Measurements from ENCODE around the gene AOAH. TPM values are rescaled to one million over a fixed set of nuclear protein-coding genes. Genes with fewer than 3 reads are reported as not detected.

The AOAH gene
- total RNA-seq, 1 donor from 2014 or later: 2.4 TPM

- POLR2A ChIA-PET: no interaction called here
- peak overlapping the region; percentile 45 for H3K4me3 Mint-ChIP-seq
- no peaks in the 10 kb centered on the region for H3K36me3 Mint-ChIP-seq (ENCODE audit: low read depth)
- no peak for TF ChIP-seq CTCF (IDR thresholded peaks at IDR 0.05)
- H3K27ac Mint-ChIP-seq: peak overlapping the region; percentile 84
- intact Hi-C loops (cut with micrococcal nuclease): loop anchor here (1.0 to 2.0 kb wide), 2 partner anchors 18 to 370 kb away; a partner anchor contains a TSS
- H3K4me1 Mint-ChIP-seq: peaks cover 23% of the 10 kb centered on the region
- ATAC-seq (ENCODE audit: low read depth) (no peak), DNase-seq (no peak)
- H3K27me3 Mint-ChIP-seq: no peaks in the 10 kb centered on the region
- CTCF ChIA-PET: interaction anchor here (1.5 kb wide), 1 partner anchor 13 kb away, joined by 3 read pairs; the partner anchor contains the start of gene AOAH
- no peaks in the 10 kb centered on the region for H3K9me3 Mint-ChIP-seq
These were observed 12.6 kb upstream of the AOAH start for GRCh38 chr7:36736899-36737211.

GRCh38 chr7:36736090-36736898, 12.0 kb upstream of the AOAH start:
- no peaks in the 10 kb centered on the region for H3K27me3 Mint-ChIP-seq
- ChIA-PET POLR2A (no interaction called here), CTCF (interaction anchor here (1.5 kb wide), 1 partner anchor 12 kb away, joined by 3 read pairs; the partner anchor contains the start of gene AOAH)
- intact Hi-C loops (cut with micrococcal nuclease): loop anchor here (1.0 to 2.0 kb wide), 2 partner anchors 19 to 369 kb away; a partner anchor contains a TSS
- H3K9me3 Mint-ChIP-seq: no peaks in the 10 kb centered on the region
- DNase-seq (no peak), ATAC-seq (ENCODE audit: low read depth) (peak; percentile 80)
- no peaks in the 10 kb centered on the region for H3K36me3 Mint-ChIP-seq (ENCODE audit: low read depth)
- peaks cover 23% of the 10 kb centered on the region for H3K4me1 Mint-ChIP-seq
- no peak for TF ChIP-seq CTCF (IDR thresholded peaks at IDR 0.05)
- peak overlapping the region; percentile 45 for H3K4me3 Mint-ChIP-seq
- H3K27ac Mint-ChIP-seq: peak overlapping the region; percentile 84

GRCh38 chr7:36735172-36735571, 10.9 kb upstream of the AOAH start:
- DNase-seq (no peak), ATAC-seq (ENCODE audit: low read depth) (no peak)
- intact Hi-C loops (cut with micrococcal nuclease): no loop called here
- H3K4me3 Mint-ChIP-seq: no peak overlapping the region
- TF ChIP-seq CTCF (IDR thresholded peaks at IDR 0.05): no peak
- peaks cover 23% of the 10 kb centered on the region for H3K4me1 Mint-ChIP-seq
- no peaks in the 10 kb centered on the region for H3K36me3 Mint-ChIP-seq (ENCODE audit: low read depth)
- no peak overlapping the region for H3K27ac Mint-ChIP-seq
- CTCF ChIA-PET: no interaction called here
- POLR2A ChIA-PET: no interaction called here
- no peaks in the 10 kb centered on the region for H3K9me3 Mint-ChIP-seq
- H3K27me3 Mint-ChIP-seq: no peaks in the 10 kb centered on the region

GRCh38 chr7:36734731-36735130, 10.4 kb upstream of the AOAH start:
- no peak for TF ChIP-seq CTCF (IDR thresholded peaks at IDR 0.05)
- CTCF ChIA-PET: no interaction called here
- no peaks in the 10 kb centered on the region for H3K27me3 Mint-ChIP-seq
- no peak for ATAC-seq (ENCODE audit: low read depth)
- DNase-seq: no peak
- POLR2A ChIA-PET: no interaction called here
- no peaks in the 10 kb centered on the region for H3K36me3 Mint-ChIP-seq (ENCODE audit: low read depth)
- intact Hi-C loops (cut with micrococcal nuclease): no loop called here
- no peak overlapping the region for H3K4me3 Mint-ChIP-seq
- H3K27ac Mint-ChIP-seq: no peak overlapping the region
- H3K4me1 Mint-ChIP-seq: peaks cover 23% of the 10 kb centered on the region
- H3K9me3 Mint-ChIP-seq: no peaks in the 10 kb centered on the region

- Mint-ChIP-seq H3K9me3 (no peaks in the 10 kb centered on the region), H3K4me3 (no peak overlapping the region), H3K4me1 (peaks cover 23% of the 10 kb centered on the region), H3K36me3 (ENCODE audit: low read depth) (no peaks in the 10 kb centered on the region), H3K27ac (no peak overlapping the region), H3K27me3 (no peaks in the 10 kb centered on the region)
- DNase-seq (no peak), ATAC-seq (ENCODE audit: low read depth) (no peak)
- CTCF ChIA-PET: no interaction called here
- intact Hi-C loops (cut with micrococcal nuclease): no loop called here
- POLR2A ChIA-PET: no interaction called here
- TF ChIP-seq CTCF (IDR thresholded peaks at IDR 0.05): no peak
These were observed 9.1 kb upstream of the AOAH start for GRCh38 chr7:36733411-36733810.

Measured in activated B cell treated with CpG ODN at 0.5 μM for 24 hours (primary cell).